NCI-H82 treated with DMSO at 0.1 percent for 48 hours (cell line): ENCODE results near the gene C9orf57.
"Not testable (repeated sequence)": the region's sequence is repeated elsewhere in the genome, so short reads cannot be mapped to it uniquely, and the experiment has no call there.

Source experiments
- DNase-seq: peaks from one replicate; lab custom pipeline; 2025; ENCODE audit not compliant: unreplicated experiment; lab: John Stamatoyannopoulos, UW

The C9orf57 gene

GRCh38 chr9:72025906-72026305, 34.5 kb downstream of the C9orf57 start:
- DNase-seq, result no peak

GRCh38 chr9:72023596-72023995, 36.8 kb downstream of the C9orf57 start:
- DNase-seq, result no peak

- DNase-seq, result peak; percentile 29
Measured at GRCh38 chr9:72022841-72023240, 37.6 kb downstream of the C9orf57 start.

- no peak for DNase-seq
Measured at GRCh38 chr9:72013292-72013760, 47.1 kb downstream of the C9orf57 start.

- DNase-seq, result no peak
Measured at GRCh38 chr9:72012646-72013045, 47.8 kb downstream of the C9orf57 start.

- DNase-seq, result not testable (repeated sequence)
Measured at GRCh38 chr9:72007726-72008125, 52.7 kb downstream of the C9orf57 start.

GRCh38 chr9:72006501-72006900, 53.9 kb downstream of the C9orf57 start:
- no peak for DNase-seq

GRCh38 chr9:72005451-72005850, 55.0 kb downstream of the C9orf57 start:
- DNase-seq, result no peak
